Fibroblast of gingiva (primary cell): ENCODE measurements around the gene CFAP65.

ENCODE experiments used
- DNase-seq: peaks from one replicate; pipeline ENCODE4 v3.0.0-alpha.2; 2011; ENCODE audit warnings: low read depth

CFAP65 gene

GRCh38 chr2:218964041-218964771, 77.1 kb downstream of the CFAP65 start:
- DNase-seq: no peak

GRCh38 chr2:218963601-218964000, 77.7 kb downstream of the CFAP65 start:
- no peak for DNase-seq

- peak; percentile 14 for DNase-seq
These were observed 78.3 kb downstream of the CFAP65 start for GRCh38 chr2:218962859-218963492.

GRCh38 chr2:218961651-218962570, 79.4 kb downstream of the CFAP65 start:
- no peak for DNase-seq

GRCh38 chr2:218961229-218961628, 80.1 kb downstream of the CFAP65 start:
- no peak for DNase-seq

GRCh38 chr2:218960309-218961165, 80.8 kb downstream of the CFAP65 start:
- no peak for DNase-seq

- no peak for DNase-seq
These were observed 81.5 kb downstream of the CFAP65 start for GRCh38 chr2:218959761-218960308.

GRCh38 chr2:218959141-218959731, 82.1 kb downstream of the CFAP65 start, which contains the start of gene CDK5R2:
CDK5R2 (plus strand) TSS chr2:218959666; CDS start chr2:218959821, 155 bp downstream.
- DNase-seq: peak; percentile 65

- no peak for DNase-seq
These were observed 83.0 kb downstream of the CFAP65 start for GRCh38 chr2:218958276-218958675.

GRCh38 chr2:218957671-218958070, 83.6 kb downstream of the CFAP65 start:
- no peak for DNase-seq

- no peak for DNase-seq
These were observed 85.3 kb downstream of the CFAP65 start for GRCh38 chr2:218956039-218956438.

- DNase-seq: no peak
These were observed 86.6 kb downstream of the CFAP65 start for GRCh38 chr2:218954541-218955300.

- no peak for DNase-seq
These were observed 87.9 kb downstream of the CFAP65 start for GRCh38 chr2:218953366-218953954.
